ENCODE data around the gene TUT4.

GRCh38 chr1:52567943-52568342 lies 15.1 kb upstream of the TUT4 start:
- TF ChIP-seq POLR2A (IDR thresholded peaks at IDR 0.05) (no peak), CTCF (IDR thresholded peaks at IDR 0.05) (no peak), EP300 (IDR thresholded peaks at IDR 0.05) (no peak)

Data from ovary (tissue), 3 donors.